A549 (cell line): ENCODE data around the gene ALDH6A1. TPM values are rescaled to one million over a fixed set of nuclear protein-coding genes. Genes with fewer than 3 reads are reported as not detected.
A peak's percentile ranks its signal among the peaks of the same experiment; 100 is the strongest.

Experiments
- ATAC-seq, 2 experiments: fragments of 200-7000 bp in 1 of 2; fragments of >200 bp in 1 of 2; cut with Nextera tagmentation in 1 of 2; cut with Tn5 transposase in 1 of 2; 3 replicates each; pipeline versions ENCODE4 v1.8.0 to v1.9.1; 2018 to 2020; ENCODE audit warnings: mild to moderate bottlenecking in 1 of 2, moderate library complexity in 1 of 2
- CTCF ChIA-PET: fragments of 300-600 bp; sonication (Branson Sonifier 250); formaldehyde crosslinking; extraction: SDS; loops from one replicate; lab custom pipeline; 2021; ENCODE audit warnings: antibody characterized with exemption, inconsistent platforms; lab: Yijun Ruan, JAX
- POLR2A ChIA-PET: fragments of 350-600 bp; formaldehyde crosslinking; extraction: SDS; loops from one replicate; lab custom pipeline; 2021; ENCODE audit warnings: antibody characterized with exemption, inconsistent platforms; lab: Yijun Ruan, JAX
- DNase-seq, 2 experiments: peaks; one replicate each; pipeline versions ENCODE4 v3.0.0 to v3.0.0-alpha.2; 2011 to 2016; ENCODE audit warnings: low read depth in 1 of 2, low spot score in 1 of 2
- FAIRE-seq: peaks from 2 replicates; lab custom pipeline; 2011; peaks lifted over from hg19 to GRCh38; lab: Jason Lieb, UNC
- H3K27ac ChIP-seq, 2 experiments: fragments of >200 bp; sonication (Bioruptor Twin); formaldehyde crosslinking; 3 replicates each; pipeline ENCODE4 v1.5.1; 2016 to 2017
- H3K4me1 ChIP-seq: fragments of >200 bp; sonication (Bioruptor Twin); formaldehyde crosslinking; 3 replicates; pipeline ENCODE4 v1.6.1; 2016
- H3K4me2 ChIP-seq: fragments of >200 bp; sonication (Bioruptor Twin); formaldehyde crosslinking; 3 replicates; pipeline ENCODE4 v1.6.1; 2016
- H3K4me3 ChIP-seq: fragments of >200 bp; sonication (Bioruptor Twin); formaldehyde crosslinking; 3 replicates; pipeline ENCODE4 v1.5.1; 2016
- H3K9me3 ChIP-seq: fragments of >200 bp; sonication (Bioruptor Twin); formaldehyde crosslinking; 3 replicates; pipeline ENCODE4 v1.6.1; 2016
- CHD2 ChIP-seq: fragments of 150-350 bp; IDR thresholded peaks from 2 replicates; pipeline ENCODE4 v1.6.1; 2014; ENCODE audit warnings: low read length; ENCODE audit not compliant: partially characterized antibody
- EHMT2 ChIP-seq: fragments of 200-600 bp; sonication (generic); IDR thresholded peaks from 2 replicates; pipeline ENCODE4 v1.6.1; 2016; ENCODE audit warnings: antibody characterized with exemption, low read depth, mild to moderate bottlenecking, moderate library complexity
- FOXS1 ChIP-seq: fragments of 250-450 bp; sonication (Bioruptor Pico); IDR thresholded peaks from 2 replicates; pipeline ENCODE4 v1.5.0; 2020; ENCODE audit warnings: mild to moderate bottlenecking, moderate library complexity
- HDAC2 ChIP-seq: fragments of 200-600 bp; sonication (generic); IDR thresholded peaks from 2 replicates; pipeline ENCODE4 v1.6.1; 2016
- HEYL ChIP-seq: fragments of 250-450 bp; sonication (Bioruptor Pico); IDR thresholded peaks from 2 replicates; pipeline ENCODE4 v1.8.0; 2021; ENCODE audit warnings: mild to moderate bottlenecking, moderate library complexity
- HOXA7 ChIP-seq: fragments of 250-450 bp; sonication (Bioruptor Pico); IDR thresholded peaks from 2 replicates; pipeline ENCODE4 v1.5.0; 2020; ENCODE audit warnings: mild to moderate bottlenecking, moderate library complexity
- HOXB13 ChIP-seq: fragments of 250-450 bp; sonication (Bioruptor Pico); IDR thresholded peaks from 2 replicates; pipeline ENCODE4 v1.5.0; 2020; ENCODE audit warnings: low read depth, mild to moderate bottlenecking, moderate library complexity
- HOXB5 ChIP-seq: fragments of 250-450 bp; sonication (Bioruptor Pico); IDR thresholded peaks from 2 replicates; pipeline ENCODE4 v1.5.0; 2020; ENCODE audit warnings: mild to moderate bottlenecking, moderate library complexity
- KDM1A ChIP-seq: fragments of 200-600 bp; sonication (generic); IDR thresholded peaks from 2 replicates; pipeline ENCODE4 v1.6.1; 2016; ENCODE audit warnings: low read depth, mild to moderate bottlenecking
- KDM5A ChIP-seq: fragments of 200-600 bp; sonication (generic); IDR thresholded peaks from 2 replicates; pipeline ENCODE4 v1.6.1; 2016; ENCODE audit warnings: antibody characterized with exemption, mild to moderate bottlenecking
- MAZ ChIP-seq: fragments of 150-350 bp; IDR thresholded peaks from 2 replicates; pipeline ENCODE4 v1.6.1; 2014; ENCODE audit warnings: antibody characterized with exemption, low read depth, low read length, borderline replicate concordance
- NFE2L2 ChIP-seq: fragments of 150-350 bp; conservative IDR thresholded peaks from 2 replicates; pipeline ENCODE4 v1.6.1; 2014; ENCODE audit warnings: low read length
- NPAS2 ChIP-seq: fragments of 250-450 bp; sonication (Bioruptor Pico); IDR thresholded peaks from 2 replicates; pipeline ENCODE4 v1.8.0; 2022; ENCODE audit warnings: mild to moderate bottlenecking, moderate library complexity, borderline replicate concordance
- NR3C1 ChIP-seq: fragments of >200 bp; sonication (Bioruptor Twin); formaldehyde crosslinking; IDR thresholded peaks from 3 replicates; pipeline ENCODE4 v1.6.1; 2017
- PHF8 ChIP-seq: fragments of 200-600 bp; sonication (generic); IDR thresholded peaks from 2 replicates; pipeline ENCODE4 v1.6.1; 2016; ENCODE audit warnings: low read depth, mild to moderate bottlenecking, antibody characterized with exemption, moderate library complexity, borderline replicate concordance
- RAD21 ChIP-seq, 2 experiments: fragments of >200 bp in 1 of 2; sonication (Bioruptor Twin) in 1 of 2; formaldehyde crosslinking in 1 of 2; IDR thresholded peaks in 1 of 2; conservative IDR thresholded peaks in 1 of 2; 2 replicates in 1 of 2; 3 replicates in 1 of 2; pipeline ENCODE4 v1.6.1; 2012 to 2018; ENCODE audit warnings: inconsistent platforms in 1 of 2
- RARB ChIP-seq: fragments of 250-450 bp; sonication (Bioruptor Pico); IDR thresholded peaks from 2 replicates; pipeline ENCODE4 v1.8.0; 2021; ENCODE audit warnings: mild to moderate bottlenecking, moderate library complexity
- SMC3 ChIP-seq: fragments of >200 bp; sonication (Bioruptor Twin); formaldehyde crosslinking; IDR thresholded peaks from 3 replicates; pipeline ENCODE4 v1.6.1; 2018; ENCODE audit warnings: inconsistent platforms
- TP53 ChIP-seq: fragments of 250-450 bp; sonication (Bioruptor Pico); IDR thresholded peaks from 2 replicates; pipeline ENCODE4 v1.5.0; 2021; ENCODE audit warnings: mild to moderate bottlenecking, moderate library complexity
- ZFP36 ChIP-seq: fragments of 450-650 bp; IDR thresholded peaks from 2 replicates; pipeline ENCODE4 v1.6.1; 2014; ENCODE audit warnings: borderline replicate concordance; ENCODE audit not compliant: partially characterized antibody
- ZSCAN20 ChIP-seq: fragments of 250-450 bp; sonication (Bioruptor Pico); IDR thresholded peaks from 2 replicates; pipeline ENCODE4 v1.8.0; 2022; ENCODE audit warnings: mild to moderate bottlenecking, moderate library complexity
- WGBS: methylation state at CpG from one replicate; pipeline ENCODE4 v1.1.6; 2017; ENCODE audit errors: missing lambda C conversion rate; 5-methylcytosine and 5-hydroxymethylcytosine counted together
- polyA plus RNA-seq, 4 experiments: library from polyadenylated mRNA; depleted of rRNA in 3 of 4; stranded (reverse); fragments of >200 nt; fragmentation: RNase III in 1 of 4; extraction: RNeasy Plus Mini Kit Qiagen cat#74134 plus additional on column Dnase treatment in 1 of 4; gene quantifications; 2 replicates in 3 of 4; 3 replicates in 1 of 4; pipeline ENCODE4 v1.2.3, GENCODE V29; 2011 to 2017
- TF ChIP-seq, protein P1 (sequence below): IDR thresholded peaks from 2 replicates; pipeline ENCODE4 v1.6.1; 2012
- TF ChIP-seq, protein P2 (sequence below): fragments of 200-600 bp; sonication (generic); IDR thresholded peaks from 2 replicates; pipeline ENCODE4 v1.6.1; 2016; ENCODE audit warnings: antibody characterized with exemption, mild to moderate bottlenecking, moderate library complexity
- TF ChIP-seq, protein P3 (sequence below): IDR thresholded peaks from 2 replicates; pipeline ENCODE4 v1.6.1; 2012; ENCODE audit warnings: low read depth, borderline replicate concordance
- TF ChIP-seq, protein P4 (sequence below): fragments of 450-650 bp; IDR thresholded peaks from 2 replicates; pipeline ENCODE4 v1.6.1; 2014; ENCODE audit warnings: antibody characterized with exemption
- TF ChIP-seq, protein P5 (sequence below): fragments of 250-450 bp; sonication (Bioruptor Pico); IDR thresholded peaks from 2 replicates; pipeline ENCODE4 v1.5.0; 2021; ENCODE audit warnings: mild to moderate bottlenecking, moderate library complexity, borderline replicate concordance
- TF ChIP-seq, protein P6 (sequence below): fragments of 150-350 bp; IDR thresholded peaks from 2 replicates; pipeline ENCODE4 v1.6.1; 2014; ENCODE audit warnings: low read depth, mild to moderate bottlenecking, low read length
- TF ChIP-seq, protein P7 (sequence below): fragments of >200 bp; sonication (Bioruptor Twin); formaldehyde crosslinking; IDR thresholded peaks from 3 replicates; pipeline ENCODE4 v1.6.1; 2016

ALDH6A1 gene
- polyA plus RNA-seq, 2 of the 4 experiments (the other 2 are of a cell fraction) = 2.4 to 8.1 TPM

DNA sequence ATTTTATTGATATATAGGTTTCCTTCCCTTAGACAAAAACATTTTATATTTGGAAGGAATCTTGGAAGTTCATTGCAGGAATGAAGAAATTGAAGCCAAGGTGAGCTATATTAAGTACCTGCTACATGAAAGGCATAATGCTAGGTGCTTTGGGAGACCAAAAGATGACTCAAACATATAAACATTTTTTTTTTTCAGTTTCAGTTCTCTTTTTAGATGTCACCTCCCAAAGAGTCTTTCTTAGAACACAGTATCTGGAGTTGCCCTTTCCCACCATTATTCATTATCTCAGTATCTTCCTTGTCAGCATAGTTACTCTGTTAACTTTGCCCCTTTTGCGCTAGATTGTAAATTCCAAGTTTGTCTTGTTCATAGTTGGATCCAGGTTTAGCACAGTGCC, 1.6 kb upstream of the ALDH6A1 start:
- FAIRE-seq = no peak
- Histone ChIP-seq H3K9me3 (no peaks in the 10 kb centered on the region), H3K27ac (no peak overlapping the region), H3K4me2 (peak overlapping the region; percentile 92), H3K4me1 (peaks cover 20% of the 10 kb centered on the region; the same call in 2 of the 3 replicates), H3K4me3 (peak overlapping the region; percentile 76)
- TF ChIP-seq PHF8 (no peak), SMC3 (no peak), MAZ (no peak), CHD2 (no peak), TP53 (CRISPR knock-in tag) (no peak), HOXA7 (CRISPR knock-in tag) (no peak), HOXB5 (CRISPR knock-in tag) (no peak), HOXB13 (CRISPR knock-in tag) (no peak), NFE2L2 (no peak), ZSCAN20 (CRISPR knock-in tag) (no peak), ZFP36 (no peak), EHMT2 (no peak), FOXS1 (CRISPR knock-in tag) (no peak), NPAS2 (CRISPR knock-in tag) (no peak), HEYL (CRISPR knock-in tag) (no peak), RAD21 (conservative IDR thresholded peaks at IDR 0.05 in 1 of 2, IDR thresholded peaks at IDR 0.05 in 1 of 2) (no peak)
- TF ChIP-seq, protein P1, sequence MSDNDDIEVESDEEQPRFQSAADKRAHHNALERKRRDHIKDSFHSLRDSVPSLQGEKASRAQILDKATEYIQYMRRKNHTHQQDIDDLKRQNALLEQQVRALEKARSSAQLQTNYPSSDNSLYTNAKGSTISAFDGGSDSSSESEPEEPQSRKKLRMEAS = no peak
- TF ChIP-seq, protein P2, sequence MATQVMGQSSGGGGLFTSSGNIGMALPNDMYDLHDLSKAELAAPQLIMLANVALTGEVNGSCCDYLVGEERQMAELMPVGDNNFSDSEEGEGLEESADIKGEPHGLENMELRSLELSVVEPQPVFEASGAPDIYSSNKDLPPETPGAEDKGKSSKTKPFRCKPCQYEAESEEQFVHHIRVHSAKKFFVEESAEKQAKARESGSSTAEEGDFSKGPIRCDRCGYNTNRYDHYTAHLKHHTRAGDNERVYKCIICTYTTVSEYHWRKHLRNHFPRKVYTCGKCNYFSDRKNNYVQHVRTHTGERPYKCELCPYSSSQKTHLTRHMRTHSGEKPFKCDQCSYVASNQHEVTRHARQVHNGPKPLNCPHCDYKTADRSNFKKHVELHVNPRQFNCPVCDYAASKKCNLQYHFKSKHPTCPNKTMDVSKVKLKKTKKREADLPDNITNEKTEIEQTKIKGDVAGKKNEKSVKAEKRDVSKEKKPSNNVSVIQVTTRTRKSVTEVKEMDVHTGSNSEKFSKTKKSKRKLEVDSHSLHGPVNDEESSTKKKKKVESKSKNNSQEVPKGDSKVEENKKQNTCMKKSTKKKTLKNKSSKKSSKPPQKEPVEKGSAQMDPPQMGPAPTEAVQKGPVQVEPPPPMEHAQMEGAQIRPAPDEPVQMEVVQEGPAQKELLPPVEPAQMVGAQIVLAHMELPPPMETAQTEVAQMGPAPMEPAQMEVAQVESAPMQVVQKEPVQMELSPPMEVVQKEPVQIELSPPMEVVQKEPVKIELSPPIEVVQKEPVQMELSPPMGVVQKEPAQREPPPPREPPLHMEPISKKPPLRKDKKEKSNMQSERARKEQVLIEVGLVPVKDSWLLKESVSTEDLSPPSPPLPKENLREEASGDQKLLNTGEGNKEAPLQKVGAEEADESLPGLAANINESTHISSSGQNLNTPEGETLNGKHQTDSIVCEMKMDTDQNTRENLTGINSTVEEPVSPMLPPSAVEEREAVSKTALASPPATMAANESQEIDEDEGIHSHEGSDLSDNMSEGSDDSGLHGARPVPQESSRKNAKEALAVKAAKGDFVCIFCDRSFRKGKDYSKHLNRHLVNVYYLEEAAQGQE = no peak
- TF ChIP-seq, protein P3, sequence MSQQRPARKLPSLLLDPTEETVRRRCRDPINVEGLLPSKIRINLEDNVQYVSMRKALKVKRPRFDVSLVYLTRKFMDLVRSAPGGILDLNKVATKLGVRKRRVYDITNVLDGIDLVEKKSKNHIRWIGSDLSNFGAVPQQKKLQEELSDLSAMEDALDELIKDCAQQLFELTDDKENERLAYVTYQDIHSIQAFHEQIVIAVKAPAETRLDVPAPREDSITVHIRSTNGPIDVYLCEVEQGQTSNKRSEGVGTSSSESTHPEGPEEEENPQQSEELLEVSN = no peak
- TF ChIP-seq, protein P4, sequence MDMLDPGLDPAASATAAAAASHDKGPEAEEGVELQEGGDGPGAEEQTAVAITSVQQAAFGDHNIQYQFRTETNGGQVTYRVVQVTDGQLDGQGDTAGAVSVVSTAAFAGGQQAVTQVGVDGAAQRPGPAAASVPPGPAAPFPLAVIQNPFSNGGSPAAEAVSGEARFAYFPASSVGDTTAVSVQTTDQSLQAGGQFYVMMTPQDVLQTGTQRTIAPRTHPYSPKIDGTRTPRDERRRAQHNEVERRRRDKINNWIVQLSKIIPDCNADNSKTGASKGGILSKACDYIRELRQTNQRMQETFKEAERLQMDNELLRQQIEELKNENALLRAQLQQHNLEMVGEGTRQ = no peak
- DNase-seq = no peak
- no peak for ATAC-seq
- POLR2A ChIA-PET = no interaction called here
- CTCF ChIA-PET = no interaction called here
- 97% methylated on average over 1 of the region's 1 CpG for whole genome bisulfite sequencing

DNA sequence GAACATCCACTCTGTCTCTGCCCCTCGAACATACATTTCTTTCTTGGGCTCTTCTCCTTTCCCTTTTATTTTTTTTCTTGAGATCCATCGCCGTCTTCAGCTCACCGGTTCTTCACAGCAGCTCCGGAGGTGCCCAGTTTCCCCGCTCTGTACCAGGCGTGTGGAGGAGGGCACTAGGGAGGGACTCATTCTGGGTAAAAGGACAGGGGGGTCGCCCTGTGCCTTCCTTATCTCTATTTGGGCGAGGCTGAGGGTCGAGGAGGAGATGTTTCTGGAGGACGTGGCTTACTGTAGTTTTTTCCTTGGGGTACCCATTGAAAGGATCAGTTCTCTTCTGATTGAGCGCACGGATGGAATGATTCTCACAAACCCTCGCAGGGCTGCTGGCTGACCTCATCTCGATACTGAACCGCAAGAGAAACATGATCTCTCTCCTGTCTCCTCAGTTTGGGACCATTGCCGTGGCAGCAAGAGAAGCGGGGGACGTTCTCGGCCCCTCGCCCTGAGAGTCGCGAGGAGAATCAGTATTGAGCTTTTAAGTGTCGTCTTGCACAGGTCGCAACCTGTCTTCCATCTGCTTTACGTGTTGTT, 889 bp upstream of the ALDH6A1 start:
- WGBS = 6% methylated on average over 26 of the region's 26 CpGs
- peaks cover 24% of the 10 kb centered on the region; the same call in 2 of the 3 replicates for H3K4me1 ChIP-seq
- H3K4me3 ChIP-seq = peak overlapping the region; percentile 76
- no peak for FAIRE-seq
- peak overlapping the region; percentile 92 for H3K4me2 ChIP-seq
- POLR2A ChIA-PET = no interaction called here
- peak overlapping the region; percentile 73 to 83 for H3K27ac ChIP-seq
- CTCF ChIA-PET = no interaction called here
- peak; percentile 9 to 27 for DNase-seq
- no peaks in the 10 kb centered on the region for H3K9me3 ChIP-seq
- ATAC-seq = peak; percentile 31 to 45; a peak in 5 of 6 replicates
- TF ChIP-seq, protein P5, sequence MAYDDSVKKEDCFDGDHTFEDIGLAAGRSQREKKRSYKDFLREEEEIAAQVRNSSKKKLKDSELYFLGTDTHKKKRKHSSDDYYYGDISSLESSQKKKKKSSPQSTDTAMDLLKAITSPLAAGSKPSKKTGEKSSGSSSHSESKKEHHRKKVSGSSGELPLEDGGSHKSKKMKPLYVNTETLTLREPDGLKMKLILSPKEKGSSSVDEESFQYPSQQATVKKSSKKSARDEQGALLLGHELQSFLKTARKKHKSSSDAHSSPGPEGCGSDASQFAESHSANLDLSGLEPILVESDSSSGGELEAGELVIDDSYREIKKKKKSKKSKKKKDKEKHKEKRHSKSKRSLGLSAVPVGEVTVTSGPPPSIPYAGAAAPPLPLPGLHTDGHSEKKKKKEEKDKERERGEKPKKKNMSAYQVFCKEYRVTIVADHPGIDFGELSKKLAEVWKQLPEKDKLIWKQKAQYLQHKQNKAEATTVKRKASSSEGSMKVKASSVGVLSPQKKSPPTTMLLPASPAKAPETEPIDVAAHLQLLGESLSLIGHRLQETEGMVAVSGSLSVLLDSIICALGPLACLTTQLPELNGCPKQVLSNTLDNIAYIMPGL (CRISPR knock-in tag) = no peak
- TF ChIP-seq, protein P6, sequence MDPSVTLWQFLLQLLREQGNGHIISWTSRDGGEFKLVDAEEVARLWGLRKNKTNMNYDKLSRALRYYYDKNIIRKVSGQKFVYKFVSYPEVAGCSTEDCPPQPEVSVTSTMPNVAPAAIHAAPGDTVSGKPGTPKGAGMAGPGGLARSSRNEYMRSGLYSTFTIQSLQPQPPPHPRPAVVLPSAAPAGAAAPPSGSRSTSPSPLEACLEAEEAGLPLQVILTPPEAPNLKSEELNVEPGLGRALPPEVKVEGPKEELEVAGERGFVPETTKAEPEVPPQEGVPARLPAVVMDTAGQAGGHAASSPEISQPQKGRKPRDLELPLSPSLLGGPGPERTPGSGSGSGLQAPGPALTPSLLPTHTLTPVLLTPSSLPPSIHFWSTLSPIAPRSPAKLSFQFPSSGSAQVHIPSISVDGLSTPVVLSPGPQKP = no peak
- TF ChIP-seq, protein P1 = no peak
- TF ChIP-seq NR3C1 = no peak
- no peak for TF ChIP-seq EHMT2
- TF ChIP-seq HOXB5 (CRISPR knock-in tag) = no peak
- TF ChIP-seq KDM1A = no peak
- TF ChIP-seq HDAC2 = peak; percentile 72; the same call in 1 of the 2 replicates
- TF ChIP-seq KDM5A = peak; percentile 99
- TF ChIP-seq, protein P7, sequence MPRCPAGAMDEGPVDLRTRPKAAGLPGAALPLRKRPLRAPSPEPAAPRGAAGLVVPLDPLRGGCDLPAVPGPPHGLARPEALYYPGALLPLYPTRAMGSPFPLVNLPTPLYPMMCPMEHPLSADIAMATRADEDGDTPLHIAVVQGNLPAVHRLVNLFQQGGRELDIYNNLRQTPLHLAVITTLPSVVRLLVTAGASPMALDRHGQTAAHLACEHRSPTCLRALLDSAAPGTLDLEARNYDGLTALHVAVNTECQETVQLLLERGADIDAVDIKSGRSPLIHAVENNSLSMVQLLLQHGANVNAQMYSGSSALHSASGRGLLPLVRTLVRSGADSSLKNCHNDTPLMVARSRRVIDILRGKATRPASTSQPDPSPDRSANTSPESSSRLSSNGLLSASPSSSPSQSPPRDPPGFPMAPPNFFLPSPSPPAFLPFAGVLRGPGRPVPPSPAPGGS = no peak
- TF ChIP-seq RARB = no peak
